ENCODE data around the gene CTU1. TPM values are rescaled to one million over a fixed set of nuclear protein-coding genes. Genes with fewer than 3 reads are reported as not detected.

CTU1 gene
- total and polyA plus RNA-seq, 4 donors = 2.5 to 9.8 (median 3.8) TPM

DNA sequence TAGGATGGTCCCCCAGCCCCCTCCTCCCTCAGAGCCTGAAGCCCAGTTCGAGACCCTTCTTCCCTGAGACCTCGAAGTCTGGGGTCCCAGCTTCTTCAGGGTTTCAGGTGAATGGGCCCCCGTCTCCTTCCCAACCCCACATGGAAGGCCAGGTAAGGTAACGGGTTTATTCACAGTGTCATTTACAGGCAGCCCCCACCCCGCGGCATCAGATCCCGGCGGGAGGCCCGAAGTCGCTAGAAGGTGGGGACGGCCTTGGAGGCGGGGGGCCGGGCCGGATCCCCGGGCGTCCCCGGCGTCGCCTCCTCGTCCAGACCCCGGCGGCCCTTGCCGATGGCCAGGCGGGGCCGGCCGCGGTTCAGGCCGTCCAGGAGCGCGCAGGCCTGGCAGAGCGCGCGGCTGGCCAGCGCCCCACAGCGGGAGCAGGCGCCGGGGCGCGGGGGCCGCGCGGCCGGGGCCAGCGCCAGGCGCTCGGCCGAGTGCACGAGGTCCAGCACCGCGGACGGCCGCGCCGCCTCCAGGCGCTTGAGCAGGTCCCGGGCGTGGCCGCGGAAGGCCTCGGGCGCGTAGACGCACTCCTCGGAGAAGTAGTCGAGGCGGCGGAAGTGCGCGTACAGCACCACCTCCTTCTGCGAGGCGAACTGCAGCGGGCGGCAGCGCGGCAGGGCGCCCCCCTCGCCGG, 9.7 kb downstream of the CTU1 start:
- Histone ChIP-seq H3K27ac (ENCODE audit: low read depth in 1 of 2, low read length in 1 of 2) (no peak overlapping the region), H3K9me3 (ENCODE audit: control insufficient read depth in 4 of 4, insufficient read depth in 3 of 4, low read length in 3 of 4) (no peaks in the 10 kb centered on the region), H3K27me3 (ENCODE audit: control insufficient read depth in 3 of 3, insufficient read depth in 3 of 3, low read length in 2 of 3) (no peaks in the 10 kb centered on the region), H3K4me1 (ENCODE audit: control insufficient read depth in 5 of 5, insufficient read depth in 5 of 5, low read length in 5 of 5) (peaks cover 0 to 4% (median 0%) of the 10 kb centered on the region in 5 donors), H3K36me3 (ENCODE audit: control insufficient read depth in 4 of 4, insufficient read depth in 4 of 4, low read length in 4 of 4) (peaks cover 0 to 26% (median 5%) of the 10 kb centered on the region in 4 donors), H3K9ac (ENCODE audit: insufficient read depth in 1 of 2, low read length in 2 of 2) (no peak overlapping the region), H3K4me3 (no peak overlapping the region)
- no peak for ATAC-seq (ENCODE audit: insufficient read depth, low FRiP score)
- WGBS, 2 donors = 73 to 76% methylated on average over 78 of the region's 78 CpGs
- no peak for TF ChIP-seq CTCF (IDR thresholded peaks at IDR 0.05; ENCODE audit: control extremely low read depth, extremely low read depth)
- peak; percentile 56 to 70 (median 68) for DNase-seq

DNA sequence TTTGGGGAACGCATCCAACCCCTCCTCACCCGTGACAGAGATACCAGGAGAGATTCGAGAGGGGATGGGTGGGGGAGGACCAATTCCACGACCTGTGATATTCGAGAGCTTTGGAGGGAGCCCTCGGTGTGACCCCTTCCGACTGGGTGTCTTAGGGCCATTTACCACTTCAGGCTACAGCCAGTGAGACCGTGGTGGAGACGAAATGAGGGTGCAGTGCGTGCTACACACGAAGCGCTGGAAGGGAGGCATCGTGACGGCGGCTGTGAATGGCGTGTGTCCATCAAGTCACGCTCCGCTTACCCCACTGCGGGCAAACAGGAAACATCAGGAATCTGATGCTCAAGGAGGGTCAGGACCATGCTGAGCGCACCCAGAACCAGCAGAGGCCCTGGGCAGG, 10.4 kb downstream of the CTU1 start:
- Histone ChIP-seq H3K27ac (ENCODE audit: low read depth in 1 of 2, low read length in 1 of 2) (no peak overlapping the region), H3K4me3 (no peak overlapping the region), H3K4me1 (ENCODE audit: control insufficient read depth in 5 of 5, insufficient read depth in 5 of 5, low read length in 5 of 5) (peaks cover 0 to 4% (median 0%) of the 10 kb centered on the region in 5 donors), H3K9ac (ENCODE audit: insufficient read depth in 1 of 2, low read length in 2 of 2) (no peak overlapping the region), H3K27me3 (ENCODE audit: control insufficient read depth in 3 of 3, insufficient read depth in 3 of 3, low read length in 2 of 3) (no peaks in the 10 kb centered on the region), H3K9me3 (ENCODE audit: control insufficient read depth in 4 of 4, insufficient read depth in 3 of 4, low read length in 3 of 4) (no peaks in the 10 kb centered on the region), H3K36me3 (ENCODE audit: control insufficient read depth in 4 of 4, insufficient read depth in 4 of 4, low read length in 4 of 4) (peaks cover 0 to 24% (median 3%) of the 10 kb centered on the region in 4 donors)
- no peak for DNase-seq
- no peak for ATAC-seq (ENCODE audit: insufficient read depth, low FRiP score)
- 89 to 91% methylated on average over 20 of the region's 20 CpGs for WGBS, 2 donors
- no peak for TF ChIP-seq CTCF (IDR thresholded peaks at IDR 0.05; ENCODE audit: control extremely low read depth, extremely low read depth)

DNA sequence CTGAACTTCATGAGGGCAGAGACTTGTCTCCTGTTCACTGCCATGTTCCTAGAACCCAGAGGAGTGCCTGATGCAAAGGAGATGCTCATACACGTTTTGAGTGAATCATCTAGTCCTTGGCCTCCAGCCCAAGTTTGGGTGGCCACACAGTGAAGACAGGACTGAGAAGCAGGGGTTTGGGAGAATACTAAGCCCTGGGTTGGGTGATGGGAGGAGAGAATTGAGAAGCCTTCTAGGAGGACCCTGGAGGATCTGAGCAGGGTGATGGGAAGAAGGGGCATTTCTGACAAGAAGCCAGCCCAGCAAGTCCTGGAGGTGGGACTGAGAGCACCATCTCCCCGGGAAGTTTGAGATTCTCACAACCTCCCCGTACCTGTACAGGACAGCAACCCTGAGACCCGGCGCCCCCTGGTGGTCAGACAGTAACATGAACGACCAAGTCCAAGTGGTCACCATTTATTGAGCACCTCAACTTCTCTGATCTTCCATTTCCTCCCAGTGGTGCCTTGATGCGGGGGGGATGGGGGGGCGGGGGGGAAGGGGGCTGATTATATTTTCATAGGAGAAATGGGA, 11.0 kb downstream of the CTU1 start:
- ATAC-seq (ENCODE audit: insufficient read depth, low FRiP score) = no peak
- peak; percentile 20 to 64 (median 35) for DNase-seq
- no peaks in the 10 kb centered on the region for H3K27me3 ChIP-seq (ENCODE audit: control insufficient read depth in 3 of 3, insufficient read depth in 3 of 3, low read length in 2 of 3)
- H3K27ac ChIP-seq (ENCODE audit: low read depth in 1 of 2, low read length in 1 of 2) = no peak overlapping the region
- peaks cover 0 to 4% (median 0%) of the 10 kb centered on the region in 5 donors for H3K4me1 ChIP-seq (ENCODE audit: control insufficient read depth in 5 of 5, insufficient read depth in 5 of 5, low read length in 5 of 5)
- peaks cover 0 to 21% (median 2%) of the 10 kb centered on the region in 4 donors for H3K36me3 ChIP-seq (ENCODE audit: control insufficient read depth in 4 of 4, insufficient read depth in 4 of 4, low read length in 4 of 4)
- no peak overlapping the region for H3K9ac ChIP-seq (ENCODE audit: insufficient read depth in 1 of 2, low read length in 2 of 2)
- H3K9me3 ChIP-seq (ENCODE audit: control insufficient read depth in 4 of 4, insufficient read depth in 3 of 4, low read length in 3 of 4) = no peaks in the 10 kb centered on the region
- peak; percentile 49 for TF ChIP-seq CTCF (IDR thresholded peaks at IDR 0.05; ENCODE audit: control extremely low read depth, extremely low read depth)
- WGBS, 2 donors = 14 to 24% methylated on average over 8 of the region's 8 CpGs
- no peak overlapping the region for H3K4me3 ChIP-seq
